IMR-90 (cell line): ENCODE data around the gene DEFB131B. TPM values are rescaled to one million over a fixed set of nuclear protein-coding genes. Genes with fewer than 3 reads are reported as not detected.
A peak's percentile ranks its signal among the peaks of the same experiment; 100 is the strongest.
"Not testable (repeated sequence)": the region's sequence is repeated elsewhere in the genome, so short reads cannot be mapped to it uniquely, and the experiment has no call there.

Experiments
- ATAC-seq: fragments of 200-7000 bp; cut with Tn5 transposase; 2 replicates; pipeline ENCODE4 v1.9.1; 2020; ENCODE audit warnings: low read depth, mild to moderate bottlenecking, moderate library complexity
- BruUV-seq: library from RNA; stranded (reverse); fragments of 400-500 nt; replicated peaks from 2 replicates; lab custom pipeline; 2021; lab: Mats Ljungman, UMichigan
- CTCF ChIA-PET: fragments of 300-600 bp; formaldehyde crosslinking; extraction: SDS; loops from one replicate; lab custom pipeline; 2021; ENCODE audit warnings: antibody characterized with exemption; lab: Yijun Ruan, JAX
- POLR2A ChIA-PET: fragments of 300-600 bp; sonication (Branson Sonifier 250); formaldehyde crosslinking; loops from one replicate; lab custom pipeline; 2022; ENCODE audit warnings: antibody characterized with exemption; ENCODE audit not compliant: unreplicated experiment; lab: Charles Lee
- DNase-seq: peaks from one replicate; pipeline ENCODE4 v3.0.0; 2013
- H2AFZ ChIP-seq: replicated peaks from 2 replicates; pipeline ENCODE3; 2013; ENCODE audit warnings: low read length, mild to moderate bottlenecking; ENCODE audit not compliant: poor library complexity
- H2AK5ac ChIP-seq: 2 replicates; pipeline ENCODE4 v1.6.1; 2013; ENCODE audit warnings: low read depth, low read length, inconsistent platforms
- H2AK9ac ChIP-seq: replicated peaks from 2 replicates; pipeline ENCODE3; 2013; ENCODE audit warnings: mild to moderate bottlenecking, low read depth, low read length, moderate library complexity; ENCODE audit not compliant: poor library complexity
- H2BK120ac ChIP-seq: 2 replicates; pipeline ENCODE4 v1.6.1; 2013; ENCODE audit warnings: low read depth, low read length, inconsistent platforms
- H2BK15ac ChIP-seq: 3 replicates; pipeline ENCODE4 v1.6.1; 2013; ENCODE audit warnings: low read depth, low read length, inconsistent platforms
- H2BK20ac ChIP-seq: 2 replicates; pipeline ENCODE4 v1.6.1; 2013; ENCODE audit warnings: low read depth, mild to moderate bottlenecking, inconsistent platforms, low read length, moderate library complexity
- H2BK5ac ChIP-seq: 2 replicates; pipeline ENCODE4 v1.6.1; 2013; ENCODE audit warnings: mild to moderate bottlenecking, low read depth, low read length, inconsistent platforms; ENCODE audit not compliant: poor library complexity, severe bottlenecking
- H3K14ac ChIP-seq: replicated peaks from 2 replicates; pipeline ENCODE4 v1.6.1; 2013; ENCODE audit warnings: low read depth, low read length, inconsistent platforms
- H3K18ac ChIP-seq: 2 replicates; pipeline ENCODE4 v1.6.1; 2013; ENCODE audit warnings: low read depth, low read length, control low read depth
- H3K23ac ChIP-seq: 2 replicates; pipeline ENCODE4 v1.6.1; 2013; ENCODE audit warnings: low read depth, low read length, inconsistent platforms
- H3K27ac ChIP-seq: 2 replicates; pipeline ENCODE4 v1.5.1; 2013; ENCODE audit warnings: mild to moderate bottlenecking, control low read depth, low read length; ENCODE audit not compliant: insufficient read depth
- H3K27me3 ChIP-seq: 2 replicates; pipeline ENCODE4 v1.6.1; 2013; ENCODE audit warnings: low read length; ENCODE audit not compliant: control insufficient read depth, insufficient read depth
- H3K36me3 ChIP-seq: 2 replicates; pipeline ENCODE4 v1.6.1; 2013; ENCODE audit warnings: low read length, mixed read lengths; ENCODE audit not compliant: control insufficient read depth, insufficient read depth
- H3K4ac ChIP-seq: 2 replicates; pipeline ENCODE4 v1.6.1; 2013; ENCODE audit warnings: low read depth, low read length, inconsistent platforms
- H3K4me1 ChIP-seq: 2 replicates; pipeline ENCODE4 v1.6.1; 2013; ENCODE audit warnings: low read length, mixed read lengths; ENCODE audit not compliant: control insufficient read depth, insufficient read depth
- H3K4me2 ChIP-seq: 2 replicates; pipeline ENCODE4 v1.6.1; 2013; ENCODE audit warnings: low read depth, mild to moderate bottlenecking, control low read depth, low read length, moderate library complexity
- H3K4me3 ChIP-seq: 2 replicates; pipeline ENCODE4 v1.5.1; 2013; ENCODE audit warnings: low read depth, mild to moderate bottlenecking, control low read depth, low read length, moderate library complexity; ENCODE audit not compliant: insufficient read depth
- H3K56ac ChIP-seq: 2 replicates; pipeline ENCODE4 v1.6.1; 2013; ENCODE audit warnings: low read length, inconsistent platforms; ENCODE audit not compliant: insufficient read depth; ENCODE audit errors: extremely low read depth
- H3K79me1 ChIP-seq, 2 experiments: 2 replicates each; pipeline ENCODE4 v1.6.1; 2013; ENCODE audit warnings: low read length in 2 of 2, inconsistent platforms in 1 of 2, low read depth in 1 of 2
- H3K9ac ChIP-seq: 2 replicates; pipeline ENCODE4 v1.6.1; 2013; ENCODE audit warnings: low read depth, low read length, control low read depth
- H3K9me1 ChIP-seq: 2 replicates; pipeline ENCODE4 v1.6.1; 2013; ENCODE audit warnings: low read length, inconsistent platforms; ENCODE audit not compliant: insufficient read depth
- H3K9me3 ChIP-seq: 2 replicates; pipeline ENCODE4 v1.6.1; 2013; ENCODE audit warnings: low read length; ENCODE audit not compliant: control insufficient read depth, insufficient read depth
- H4K20me1 ChIP-seq: 2 replicates; pipeline ENCODE4 v1.6.1; 2013; ENCODE audit warnings: low read length, inconsistent platforms; ENCODE audit not compliant: insufficient read depth
- H4K5ac ChIP-seq: 2 replicates; pipeline ENCODE4 v1.6.1; 2013; ENCODE audit warnings: mild to moderate bottlenecking, low read depth, low read length, control low read depth
- H4K8ac ChIP-seq, 2 experiments: 2 replicates each; pipeline ENCODE4 v1.6.1; 2013; ENCODE audit warnings: low read depth in 2 of 2, low read length in 2 of 2, control low read depth in 1 of 2, inconsistent platforms in 1 of 2
- H4K91ac ChIP-seq: 2 replicates; pipeline ENCODE4 v1.6.1; 2013; ENCODE audit warnings: low read depth, low read length, inconsistent platforms; ENCODE audit not compliant: insufficient read depth
- BHLHE40 ChIP-seq: fragments of 150-350 bp; IDR thresholded peaks from 2 replicates; pipeline ENCODE4 v1.6.1; 2016; ENCODE audit warnings: mild to moderate bottlenecking, low read depth, low read length
- WGBS, 2 experiments: methylation state at CpG; one replicate each; pipeline versions ENCODE4 v1.1.5 to v1.1.7; 2013; ENCODE audit warnings: missing lambda C conversion rate in 2 of 2; ENCODE audit not compliant: insufficient read length in 1 of 2; ENCODE audit errors: extremely low coverage in 2 of 2; 5-methylcytosine and 5-hydroxymethylcytosine counted together
- dilution Hi-C: fragments of 300-500 bp; cut with HindIII; formaldehyde crosslinking; loops from one replicate; pipeline ENCODE4 v1.14.3; 2018; ENCODE audit warnings: low sequenced_read_pairs; ENCODE audit not compliant: unreplicated experiment
- in situ Hi-C: fragments of 300-500 bp; cut with MboI; formaldehyde crosslinking; loops from 3 replicates; pipeline ENCODE4 v1.14.3; 2019; ENCODE audit warnings: low sequenced_read_pairs, inconsistent platforms, mixed read lengths
- intact Hi-C: fragments of 100-400 bp; cut with micrococcal nuclease; formaldehyde crosslinking; loops from 2 replicates; pipeline ENCODE4 v1.10.0; 2022
- polyA plus RNA-seq, 3 experiments: library from polyadenylated mRNA; depleted of rRNA; stranded (reverse); fragments of >200 nt; gene quantifications; 2 replicates each; pipeline ENCODE4 v1.2.3, GENCODE V29; 2012; ENCODE audit warnings: low replicate concordance in 1 of 3
- total RNA-seq: library from RNA; depleted of rRNA; stranded (reverse); fragments of >200 nt; gene quantifications from 2 replicates; pipeline ENCODE4 v1.2.3, GENCODE V29; 2012
- TF ChIP-seq, protein P1 (sequence below): fragments of 150-350 bp; IDR thresholded peaks from 2 replicates; pipeline ENCODE4 v1.6.1; 2017; ENCODE audit warnings: mild to moderate bottlenecking, antibody characterized with exemption, low read length, low read depth

DEFB131B gene
- total and polyA plus RNA-seq, 2 of the 4 experiments (the other 2 are of a cell fraction), result not detected

DNA sequence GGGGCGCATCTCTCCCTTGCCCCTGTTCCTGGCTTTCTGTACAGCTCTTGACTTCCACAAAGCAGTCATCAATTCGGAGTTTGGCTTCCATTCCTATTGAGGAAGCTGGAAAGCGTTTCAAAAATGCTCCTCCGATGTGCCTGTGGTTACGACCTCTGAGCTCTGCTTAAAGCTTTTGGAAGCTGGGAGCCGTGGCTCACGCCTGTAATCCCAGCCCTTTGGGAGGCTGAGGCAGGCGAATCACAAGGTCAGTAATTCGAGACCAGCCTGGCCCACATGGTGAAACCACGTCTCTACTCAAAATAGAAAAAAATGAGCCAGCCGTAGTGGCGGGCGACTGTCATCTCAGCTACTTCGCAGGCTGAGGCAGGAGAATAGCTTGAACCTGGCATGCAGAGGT is 22.9 kb downstream of the DEFB131B start:
- H4K20me1 ChIP-seq, H3K36me3 ChIP-seq, H3K9me1 ChIP-seq, dilution Hi-C loops, H3K23ac ChIP-seq, H2AK5ac ChIP-seq, H3K14ac ChIP-seq, H3K4me1 ChIP-seq, H3K4ac ChIP-seq, H3K27me3 ChIP-seq, H3K4me3 ChIP-seq, H3K27ac ChIP-seq, H3K9ac ChIP-seq, H4K5ac ChIP-seq, intact Hi-C loops, H2BK20ac ChIP-seq, H4K91ac ChIP-seq, H2BK15ac ChIP-seq, H4K8ac ChIP-seq, H2BK5ac ChIP-seq, BruUV-seq, H2AK9ac ChIP-seq, H3K56ac ChIP-seq, H3K79me1 ChIP-seq, H3K9me3 ChIP-seq, H3K18ac ChIP-seq, H3K4me2 ChIP-seq, in situ Hi-C loops, POLR2A ChIA-PET, H2AFZ ChIP-seq, H2BK120ac ChIP-seq: not testable (repeated sequence)
- TF ChIP-seq BHLHE40, result peak; percentile 9; the same call in 1 of the 2 replicates
- TF ChIP-seq, protein P1, sequence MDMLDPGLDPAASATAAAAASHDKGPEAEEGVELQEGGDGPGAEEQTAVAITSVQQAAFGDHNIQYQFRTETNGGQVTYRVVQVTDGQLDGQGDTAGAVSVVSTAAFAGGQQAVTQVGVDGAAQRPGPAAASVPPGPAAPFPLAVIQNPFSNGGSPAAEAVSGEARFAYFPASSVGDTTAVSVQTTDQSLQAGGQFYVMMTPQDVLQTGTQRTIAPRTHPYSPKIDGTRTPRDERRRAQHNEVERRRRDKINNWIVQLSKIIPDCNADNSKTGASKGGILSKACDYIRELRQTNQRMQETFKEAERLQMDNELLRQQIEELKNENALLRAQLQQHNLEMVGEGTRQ, result peak; percentile 37; the same call in 1 of the 2 replicates
- ATAC-seq (peak; percentile 54; the same call in 1 of the 2 replicates), DNase-seq (peak; percentile 88)
- 40% methylated on average over 8 of the region's 14 CpGs; no CpG with 5 or more reads in 1 of the 2 experiments for WGBS, 2 experiments
- CTCF ChIA-PET, result interaction anchor here (0.6 kb wide), 1 partner anchor 25 kb away, joined by 7 read pairs; no protein-coding TSS in a partner anchor
